ENCODE data around the gene FNBP1. TPM values are rescaled to one million over a fixed set of nuclear protein-coding genes. Genes with fewer than 3 reads are reported as not detected.
"Not testable (repeated sequence)": the region's sequence is repeated elsewhere in the genome, so short reads cannot be mapped to it uniquely, and the experiment has no call there.

The FNBP1 gene
- total and polyA plus RNA-seq, 2 donors (not counting 1 experiment from before 2014, with no cell fraction given) = 20.8 to 44.3 TPM

DNA sequence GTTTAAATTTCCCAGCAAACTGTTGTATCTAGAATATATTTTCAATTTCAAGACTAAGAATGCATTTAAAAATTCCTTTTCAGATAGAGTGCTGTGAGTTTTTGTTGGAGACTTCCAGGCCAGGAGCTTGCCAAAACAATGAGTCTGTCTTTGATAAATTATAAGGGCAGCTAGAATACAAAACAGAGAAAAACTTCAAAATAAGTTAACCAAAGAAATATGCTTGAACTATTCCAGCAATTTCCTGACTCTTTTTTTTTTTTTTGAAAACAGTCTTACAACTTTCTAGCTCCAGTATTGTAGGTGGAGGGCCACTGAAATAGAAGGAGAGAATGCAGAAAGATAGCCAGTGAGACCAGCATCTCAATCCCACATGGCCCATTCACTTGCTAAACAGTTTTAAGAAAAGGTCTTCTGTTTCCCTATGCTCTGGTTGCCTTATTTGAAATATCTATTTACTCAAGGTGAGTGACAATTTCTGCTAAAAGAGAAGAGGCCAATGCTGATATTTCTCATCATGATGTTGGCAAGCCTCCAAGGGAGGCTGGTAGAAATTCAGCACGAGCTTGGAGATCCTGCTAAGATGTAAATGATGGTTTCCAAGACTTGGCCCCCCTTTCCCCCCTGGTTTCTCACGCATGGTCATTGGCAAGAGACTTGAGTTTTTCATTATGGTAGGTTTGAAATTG lies 104.6 kb downstream of the FNBP1 start:
- H3K36me3 ChIP-seq (ENCODE audit: control insufficient read depth, insufficient read depth, low read length) = no peaks in the 10 kb centered on the region
- peaks cover 5% of the 10 kb centered on the region for H3K4me1 ChIP-seq (ENCODE audit: control insufficient read depth, extremely low read depth, insufficient read depth, low read length)
- no peaks in the 10 kb centered on the region for H3K79me2 ChIP-seq (ENCODE audit: control insufficient read depth, insufficient read depth, low read length)
- no peak for TF ChIP-seq EZH2 (IDR thresholded peaks at IDR 0.05; ENCODE audit: low read length, missing control alignments)
- TF ChIP-seq CTCF (conservative IDR thresholded peaks at IDR 0.05 in 1 of 2, IDR thresholded peaks at IDR 0.05 in 1 of 2; ENCODE audit: low read depth in 1 of 2, low read length in 2 of 2) = no peak
- peak; percentile 59 to 91 for DNase-seq (ENCODE audit: low read depth in 2 of 2)
- no peak overlapping the region for H3K9ac ChIP-seq (ENCODE audit: insufficient read depth, low read length)
- no peak overlapping the region for H3K4me3 ChIP-seq (replicated peaks in 1 of 4; ENCODE audit: control extremely low read depth in 1 of 4, insufficient read depth in 1 of 4, low read depth in 3 of 4, low read length in 4 of 4)
- no peaks in the 10 kb centered on the region for H3K27me3 ChIP-seq (ENCODE audit: control insufficient read depth, insufficient read depth, low read length)
- H3K9me3 ChIP-seq (ENCODE audit: control insufficient read depth, insufficient read depth, low read depth, low read length) = no peaks in the 10 kb centered on the region
- peak overlapping the region; percentile 9 for H3K4me2 ChIP-seq (ENCODE audit: extremely low read depth, insufficient read depth, low read length)
- no peaks in the 10 kb centered on the region for H4K20me1 ChIP-seq (ENCODE audit: control insufficient read depth, extremely low read depth, insufficient read depth, low read length)
- H2AFZ ChIP-seq (ENCODE audit: low read length) = no peak overlapping the region
- H3K27ac ChIP-seq (ENCODE audit: insufficient read depth, low read length) = no peak overlapping the region

DNA sequence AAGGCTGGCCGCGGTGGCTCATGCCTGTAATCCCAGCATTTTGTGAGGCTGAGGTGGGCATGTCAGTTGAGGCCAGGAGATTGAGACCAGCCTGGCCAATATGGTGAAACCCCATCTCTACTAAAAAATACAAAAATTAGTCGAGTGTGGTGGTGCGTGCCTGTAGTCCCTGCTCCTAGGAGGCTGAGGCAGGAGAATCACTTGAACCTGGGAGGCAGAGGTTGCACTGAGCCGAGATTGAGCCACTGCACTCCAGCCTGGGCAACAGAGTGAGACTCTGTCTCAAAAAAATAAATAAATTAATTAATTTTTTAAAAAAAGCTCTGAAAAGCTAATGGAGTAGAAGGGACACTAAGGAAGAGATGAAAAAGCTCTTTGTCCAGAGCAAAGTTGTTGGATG lies 105.1 kb downstream of the FNBP1 start:
- not testable (repeated sequence) for H3K9ac ChIP-seq (ENCODE audit: insufficient read depth, low read length); H3K9me3 ChIP-seq (ENCODE audit: control insufficient read depth, insufficient read depth, low read depth, low read length); H3K79me2 ChIP-seq (ENCODE audit: control insufficient read depth, insufficient read depth, low read length); DNase-seq (ENCODE audit: low read depth in 2 of 2); H3K27me3 ChIP-seq (ENCODE audit: control insufficient read depth, insufficient read depth, low read length); H4K20me1 ChIP-seq (ENCODE audit: control insufficient read depth, extremely low read depth, insufficient read depth, low read length); H3K4me1 ChIP-seq (ENCODE audit: control insufficient read depth, extremely low read depth, insufficient read depth, low read length); H3K27ac ChIP-seq (ENCODE audit: insufficient read depth, low read length); H3K4me3 ChIP-seq (replicated peaks in 1 of 4; ENCODE audit: control extremely low read depth in 1 of 4, insufficient read depth in 1 of 4, low read depth in 3 of 4, low read length in 4 of 4); H2AFZ ChIP-seq (ENCODE audit: low read length); H3K36me3 ChIP-seq (ENCODE audit: control insufficient read depth, insufficient read depth, low read length)
- peak overlapping the region; percentile 9 for H3K4me2 ChIP-seq (ENCODE audit: extremely low read depth, insufficient read depth, low read length)

DNA sequence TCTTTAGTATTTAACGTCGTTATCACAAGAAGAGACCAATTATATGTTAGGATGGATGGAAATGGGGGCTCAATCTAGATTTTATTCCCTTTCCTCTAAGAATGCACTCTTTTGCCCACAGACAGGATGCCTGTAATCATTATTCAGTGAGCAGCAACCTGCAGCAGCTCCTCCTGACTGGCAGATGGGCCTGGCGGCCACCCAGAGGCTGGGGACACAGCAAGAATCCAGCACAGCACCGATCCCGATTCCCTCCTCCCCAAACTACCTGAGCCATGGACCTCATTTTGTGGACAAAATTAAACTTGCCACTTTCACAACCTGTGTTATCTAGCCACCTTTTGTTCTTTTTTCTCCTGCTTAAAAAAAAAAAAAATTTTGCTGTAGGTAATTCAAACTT lies 106.8 kb downstream of the FNBP1 start:
- no peak overlapping the region for H3K4me3 ChIP-seq (replicated peaks in 1 of 4; ENCODE audit: control extremely low read depth in 1 of 4, insufficient read depth in 1 of 4, low read depth in 3 of 4, low read length in 4 of 4)
- H3K9ac ChIP-seq (ENCODE audit: insufficient read depth, low read length) = no peak overlapping the region
- no peak overlapping the region for H3K27ac ChIP-seq (ENCODE audit: insufficient read depth, low read length)
- no peaks in the 10 kb centered on the region for H4K20me1 ChIP-seq (ENCODE audit: control insufficient read depth, extremely low read depth, insufficient read depth, low read length)
- H3K4me2 ChIP-seq (ENCODE audit: extremely low read depth, insufficient read depth, low read length) = no peak overlapping the region
- no peaks in the 10 kb centered on the region for H3K79me2 ChIP-seq (ENCODE audit: control insufficient read depth, insufficient read depth, low read length)
- H2AFZ ChIP-seq (ENCODE audit: low read length) = no peak overlapping the region
- DNase-seq (ENCODE audit: low read depth in 2 of 2) = no peak
- no peaks in the 10 kb centered on the region for H3K9me3 ChIP-seq (ENCODE audit: control insufficient read depth, insufficient read depth, low read depth, low read length)
- TF ChIP-seq EZH2 (IDR thresholded peaks at IDR 0.05; ENCODE audit: low read length, missing control alignments) = no peak
- TF ChIP-seq CTCF (conservative IDR thresholded peaks at IDR 0.05 in 1 of 2, IDR thresholded peaks at IDR 0.05 in 1 of 2; ENCODE audit: low read depth in 1 of 2, low read length in 2 of 2) = no peak
- no peaks in the 10 kb centered on the region for H3K27me3 ChIP-seq (ENCODE audit: control insufficient read depth, insufficient read depth, low read length)
- H3K4me1 ChIP-seq (ENCODE audit: control insufficient read depth, extremely low read depth, insufficient read depth, low read length) = peaks cover 6% of the 10 kb centered on the region
- no peaks in the 10 kb centered on the region for H3K36me3 ChIP-seq (ENCODE audit: control insufficient read depth, insufficient read depth, low read length)

Measured in fibroblast of lung (primary cell).